HG03135 (cell line): ENCODE data around the gene GRIP1.

Source experiments
- ATAC-seq: cut with Tn5 transposase; IDR thresholded peaks from one replicate; pipeline ENCODE4 v1.9.1; 2021; ENCODE audit warnings: mild to moderate bottlenecking, moderate library complexity; ENCODE audit not compliant: unreplicated experiment

The GRIP1 gene

DNA sequence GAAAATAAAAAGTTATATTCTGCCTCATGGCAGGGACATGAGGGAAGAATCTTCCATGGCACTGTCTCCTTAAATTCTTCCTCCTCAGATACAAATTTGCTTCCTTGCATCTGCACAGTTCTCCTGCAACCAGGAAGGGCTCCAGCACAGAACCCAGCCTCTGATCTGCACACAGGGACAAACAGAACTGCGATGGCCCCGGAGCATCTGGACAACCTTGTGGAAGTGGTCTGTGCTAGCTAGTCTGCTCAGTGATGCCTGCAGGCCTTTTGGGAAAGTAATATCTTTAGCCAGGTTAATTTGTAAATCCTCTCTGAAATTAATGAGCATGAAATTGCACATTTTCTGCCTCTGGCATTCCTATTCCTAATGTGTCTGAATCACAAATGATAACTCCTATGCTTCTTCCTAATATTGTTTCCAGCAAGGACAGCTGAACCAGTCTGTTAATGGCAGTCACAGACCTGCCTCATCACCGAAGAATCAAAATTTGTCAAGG is 74.8 kb downstream of the GRIP1 start:
- ATAC-seq, result no peak

DNA sequence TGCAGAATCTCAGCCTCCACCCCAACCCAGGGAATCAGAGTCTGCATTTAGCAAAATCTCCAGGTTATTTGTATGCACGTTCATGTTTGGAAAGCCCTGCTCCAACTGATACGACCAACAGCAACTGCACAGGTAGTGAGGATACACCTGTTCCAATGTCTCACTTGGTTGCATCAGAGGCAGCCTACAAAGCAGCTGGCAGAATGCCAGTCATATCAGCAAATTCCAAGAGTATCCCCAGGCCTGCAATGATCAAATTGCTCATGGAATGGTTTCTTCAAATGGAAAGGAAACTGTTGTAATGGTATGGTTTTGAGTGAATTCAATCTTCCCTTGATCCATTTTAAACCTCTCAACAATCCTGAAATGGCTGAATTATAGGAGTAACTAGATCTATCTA is 75.4 kb downstream of the GRIP1 start:
- no peak for ATAC-seq

DNA sequence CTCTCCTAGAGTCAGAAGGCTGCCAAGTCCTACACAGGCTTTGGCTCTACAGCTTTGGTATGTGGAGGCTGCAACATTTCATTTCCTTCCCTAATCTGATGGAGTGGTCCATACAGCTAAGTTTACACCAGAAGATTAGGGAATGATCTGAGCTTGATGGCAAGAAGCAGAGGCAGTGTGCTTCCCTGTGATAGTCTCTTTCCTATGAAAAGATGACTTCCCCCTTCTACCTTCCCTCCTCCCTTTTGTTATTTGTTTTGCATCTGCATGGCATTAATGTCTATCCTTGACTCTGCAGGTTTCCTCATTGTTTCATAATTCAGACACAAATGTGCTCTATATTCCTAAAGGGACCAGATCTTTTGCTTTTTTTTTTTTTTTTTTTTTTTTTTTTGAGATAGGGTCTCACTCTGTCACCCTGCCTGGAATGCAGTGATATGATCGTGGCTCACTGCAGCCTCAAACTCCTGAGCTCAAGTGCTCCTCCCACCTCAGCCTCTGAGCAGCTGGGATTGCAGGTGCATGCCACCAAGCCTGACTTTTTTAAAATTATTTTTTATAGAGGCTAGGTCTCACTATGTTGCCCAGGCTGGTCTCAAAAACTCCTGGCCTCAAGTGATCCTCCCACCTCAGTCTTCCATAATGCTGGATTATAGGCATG is 76.3 kb downstream of the GRIP1 start:
- no peak for ATAC-seq

DNA sequence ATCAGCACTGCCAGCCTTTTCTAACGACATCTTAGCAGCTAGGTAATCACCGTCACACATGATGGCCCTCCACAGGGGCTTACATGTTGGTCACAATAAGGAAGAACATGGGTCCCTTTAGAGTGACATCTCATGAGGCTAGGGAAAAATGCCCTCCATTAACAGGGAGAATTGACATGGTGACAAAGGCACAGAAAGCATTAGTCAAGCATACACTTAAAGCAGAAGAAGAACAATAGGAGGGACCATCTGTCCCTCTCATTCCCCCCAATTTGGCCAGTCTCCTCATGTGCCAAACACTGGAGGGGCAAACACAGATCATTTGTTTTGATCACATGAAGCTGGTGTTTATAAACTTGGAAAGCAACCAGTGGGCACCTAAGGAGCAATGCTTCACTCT is 78.0 kb downstream of the GRIP1 start:
- ATAC-seq, result no peak

DNA sequence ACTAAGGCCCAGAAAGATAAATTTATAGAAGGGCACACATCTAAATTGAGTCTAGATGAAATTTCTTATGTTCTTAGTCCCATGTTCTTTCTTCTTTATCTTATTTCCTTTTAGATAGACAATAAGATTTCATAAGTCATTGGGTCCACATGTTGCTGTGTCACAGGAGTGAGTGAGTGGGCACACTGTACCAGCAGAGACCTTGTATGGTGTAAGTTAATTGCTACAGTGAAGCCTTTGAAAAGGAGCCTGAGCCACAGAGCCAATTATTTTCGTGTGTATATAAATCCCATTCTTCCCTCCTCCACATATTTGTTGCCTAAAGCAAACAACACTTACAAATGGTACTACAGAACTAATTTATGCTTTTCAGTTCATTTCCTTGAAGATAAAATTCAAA is 79.1 kb downstream of the GRIP1 start:
- no peak for ATAC-seq

DNA sequence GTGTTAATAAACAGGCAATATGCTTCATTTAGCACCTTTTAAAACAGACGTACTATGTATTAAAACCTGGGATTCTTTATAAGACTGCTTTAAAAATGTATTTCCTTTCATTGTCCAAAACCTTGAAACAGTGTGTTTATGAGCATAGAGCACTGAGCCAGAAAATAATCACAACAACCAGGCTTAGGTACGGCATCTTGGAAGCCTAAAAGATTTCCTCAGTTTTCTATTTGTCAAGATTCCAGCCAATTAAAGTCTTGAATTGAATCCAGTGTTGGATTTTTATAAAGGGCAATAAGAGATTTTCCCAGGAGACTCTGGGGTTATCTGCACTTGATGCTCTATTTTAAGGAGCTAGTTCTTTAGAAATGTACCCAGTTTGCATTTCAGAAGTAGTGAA is 80.3 kb downstream of the GRIP1 start:
- ATAC-seq, result no peak

DNA sequence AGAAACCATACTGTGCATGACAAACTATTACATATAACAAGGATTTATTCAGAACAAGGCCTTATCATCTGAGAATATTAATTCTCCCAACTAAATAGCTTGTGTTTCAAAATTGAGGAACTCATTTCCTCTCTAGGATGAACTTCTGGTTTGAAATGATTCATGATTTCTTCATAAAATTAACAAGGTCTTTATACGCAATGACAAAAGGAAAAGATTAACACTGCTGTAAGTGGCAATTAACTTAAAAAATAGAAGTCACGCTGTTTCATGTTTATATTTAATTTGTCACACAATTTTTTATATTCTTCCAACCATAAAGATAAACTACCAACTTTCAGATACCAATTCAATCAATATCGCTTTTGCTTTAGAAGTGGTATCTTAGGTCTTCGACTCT is 80.8 kb downstream of the GRIP1 start:
- ATAC-seq, result no peak

DNA sequence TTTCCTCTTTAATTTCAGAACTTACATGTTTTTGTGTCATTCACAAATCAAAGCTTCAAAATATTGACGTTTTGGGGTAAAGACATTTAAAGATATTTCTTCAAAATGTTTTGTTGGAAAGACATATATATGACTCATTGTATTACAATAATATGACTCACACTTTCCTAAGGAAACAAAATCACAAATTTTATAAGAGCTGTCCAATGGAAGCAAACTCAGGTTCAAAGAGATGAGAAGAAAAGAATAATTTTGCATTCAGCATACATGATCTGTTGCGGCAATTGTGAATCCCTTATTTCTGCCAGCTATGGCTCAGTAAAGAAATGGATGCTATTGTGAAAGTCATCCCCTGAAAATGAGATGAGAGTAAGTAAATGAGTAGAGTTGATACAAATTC is 82.7 kb downstream of the GRIP1 start:
- ATAC-seq, result no peak

DNA sequence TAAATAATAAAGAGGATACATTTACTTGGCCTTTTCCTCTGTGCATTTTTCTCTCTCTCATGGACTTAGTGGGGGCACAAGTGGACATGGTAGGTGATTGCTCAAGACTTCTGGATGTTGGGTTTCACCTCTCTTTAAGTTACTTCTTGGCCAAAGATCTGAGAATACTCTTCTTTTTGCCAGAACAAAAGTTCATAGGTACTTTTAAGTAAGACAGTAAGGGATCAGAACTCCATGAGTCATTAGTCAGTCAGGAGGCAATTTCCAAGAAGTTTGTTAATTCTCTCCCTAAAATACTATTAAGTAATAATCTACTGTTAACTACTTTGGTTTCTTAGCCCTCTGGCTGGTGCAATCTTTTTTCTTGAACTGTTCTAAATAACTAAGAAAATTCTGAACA is 84.2 kb downstream of the GRIP1 start:
- ATAC-seq, result no peak

DNA sequence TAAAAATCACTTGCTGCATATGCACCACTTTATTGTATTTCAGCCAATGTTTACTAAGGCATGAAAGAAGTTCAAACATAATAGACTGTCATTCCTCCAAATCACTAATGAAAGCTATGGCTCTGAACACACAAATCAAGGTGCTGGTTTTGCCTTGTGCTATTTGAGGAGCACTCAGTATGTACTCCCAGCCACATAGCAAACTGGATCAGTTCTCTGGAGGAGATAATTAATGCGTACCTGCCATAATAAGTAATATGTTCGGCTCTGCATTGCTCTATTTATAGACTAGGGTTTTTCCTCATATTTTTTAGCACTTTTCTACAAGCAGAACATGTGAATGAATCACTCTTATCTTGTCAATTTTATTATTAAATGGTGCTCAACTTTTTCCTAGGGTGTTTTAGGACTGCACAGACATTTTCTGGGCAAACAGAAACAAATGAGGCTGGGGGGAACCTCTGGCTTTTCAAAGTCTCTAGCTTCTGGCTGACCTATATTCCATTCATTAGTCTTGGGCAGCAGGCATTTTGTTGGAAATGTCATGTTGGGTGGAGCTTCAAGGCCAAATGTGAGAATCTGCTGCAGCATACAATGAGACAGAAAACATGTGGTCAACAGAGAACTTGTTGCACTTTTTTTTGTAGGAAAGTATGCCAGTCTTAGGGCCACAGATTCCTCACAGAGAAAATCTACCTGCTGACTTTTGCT is 88.4 kb downstream of the GRIP1 start:
- ATAC-seq, result no peak

DNA sequence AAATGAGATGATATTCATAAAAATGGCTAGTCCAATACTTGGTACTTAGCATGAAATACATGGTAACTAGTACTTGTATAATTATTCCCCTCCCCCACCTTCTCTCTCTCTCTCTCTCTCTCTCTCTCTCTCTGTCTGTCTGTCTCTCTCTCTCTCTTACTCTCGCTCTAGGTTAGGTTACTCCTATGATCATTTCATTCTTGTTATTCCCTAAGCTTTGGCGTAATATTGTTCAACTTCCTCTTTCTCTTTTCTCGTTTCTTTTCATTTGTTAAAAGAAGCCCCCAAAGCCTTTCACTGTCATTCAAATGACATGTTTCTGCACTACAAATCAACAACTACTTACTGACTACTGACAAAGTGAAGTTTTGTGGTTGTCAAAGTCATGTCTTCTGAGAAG is 89.8 kb downstream of the GRIP1 start:
- ATAC-seq, result no peak

DNA sequence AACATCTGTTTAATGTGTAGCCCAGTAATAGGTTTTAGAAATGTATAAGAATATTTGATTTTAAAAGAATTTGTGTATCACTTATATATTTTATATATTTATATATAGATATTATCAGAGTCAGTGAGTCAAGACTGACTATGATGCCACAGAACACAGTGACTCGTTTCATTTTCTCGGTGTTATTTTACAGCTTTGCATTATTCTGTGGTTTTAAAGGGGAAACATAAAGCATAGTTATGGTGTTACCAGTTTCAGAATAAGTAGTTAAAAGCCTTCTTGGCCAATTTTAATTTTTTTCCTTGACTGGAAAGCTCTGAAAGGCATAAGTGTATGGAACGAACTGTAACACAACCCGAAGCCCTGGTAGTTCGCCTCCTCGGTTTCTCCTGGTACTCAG is 91.0 kb downstream of the GRIP1 start:
- ATAC-seq, result no peak

DNA sequence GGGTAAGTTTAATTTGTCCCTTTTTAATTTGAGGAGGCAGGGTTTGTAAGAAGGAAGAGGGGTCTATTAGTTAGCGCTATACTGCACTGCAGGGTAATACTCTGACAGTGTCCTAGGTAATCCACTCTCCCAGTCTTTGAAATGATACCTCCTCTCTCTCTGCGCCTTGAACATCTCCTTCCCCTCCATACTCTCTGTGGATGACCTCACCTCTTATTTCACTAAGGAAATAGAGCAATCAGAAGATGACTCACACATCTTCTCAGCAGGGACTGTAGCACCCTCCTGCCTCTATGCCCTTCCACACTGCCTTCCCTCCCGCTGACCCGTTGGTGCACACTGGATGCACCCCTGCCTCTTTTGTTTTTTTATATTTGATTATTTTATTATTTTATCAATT is 94.2 kb downstream of the GRIP1 start:
- ATAC-seq, result no peak

DNA sequence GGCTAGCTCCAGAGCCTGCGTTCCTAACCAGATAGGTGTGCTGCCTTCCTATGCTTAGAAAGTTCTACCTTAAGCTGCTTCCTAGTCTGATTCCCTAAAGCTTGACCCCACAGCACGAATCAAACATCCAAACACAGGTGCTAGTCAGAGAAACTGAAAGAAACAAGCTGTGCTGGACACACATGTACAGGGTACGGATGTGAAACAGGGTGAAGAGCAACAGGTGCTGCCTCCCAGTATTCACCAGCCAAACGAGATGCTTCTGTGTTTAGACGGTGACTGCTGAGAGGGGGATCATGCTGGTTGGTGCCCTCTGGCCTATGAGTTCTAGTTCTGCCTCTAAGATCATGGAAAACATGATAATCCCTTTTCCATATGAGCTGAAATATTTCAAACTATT is 105.3 kb downstream of the GRIP1 start:
- ATAC-seq, result no peak

DNA sequence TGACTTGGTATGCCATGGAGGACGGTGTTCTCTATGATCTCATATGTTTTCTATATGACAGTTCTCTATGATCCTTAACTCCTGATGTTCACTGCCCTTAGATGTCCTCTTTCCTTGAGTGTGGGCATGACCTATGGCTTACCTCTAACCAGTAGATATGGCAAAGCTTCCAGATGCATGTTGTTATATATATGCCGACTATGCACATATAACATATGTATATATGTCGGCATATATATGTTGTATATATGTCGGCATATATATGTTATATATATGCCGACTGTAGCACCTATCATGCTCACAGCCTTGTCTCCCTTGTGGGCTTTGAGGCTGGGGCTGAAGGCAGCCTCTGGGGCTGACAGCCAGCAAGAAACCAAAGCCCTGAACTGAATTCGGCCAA is 106.0 kb downstream of the GRIP1 start:
- no peak for ATAC-seq

DNA sequence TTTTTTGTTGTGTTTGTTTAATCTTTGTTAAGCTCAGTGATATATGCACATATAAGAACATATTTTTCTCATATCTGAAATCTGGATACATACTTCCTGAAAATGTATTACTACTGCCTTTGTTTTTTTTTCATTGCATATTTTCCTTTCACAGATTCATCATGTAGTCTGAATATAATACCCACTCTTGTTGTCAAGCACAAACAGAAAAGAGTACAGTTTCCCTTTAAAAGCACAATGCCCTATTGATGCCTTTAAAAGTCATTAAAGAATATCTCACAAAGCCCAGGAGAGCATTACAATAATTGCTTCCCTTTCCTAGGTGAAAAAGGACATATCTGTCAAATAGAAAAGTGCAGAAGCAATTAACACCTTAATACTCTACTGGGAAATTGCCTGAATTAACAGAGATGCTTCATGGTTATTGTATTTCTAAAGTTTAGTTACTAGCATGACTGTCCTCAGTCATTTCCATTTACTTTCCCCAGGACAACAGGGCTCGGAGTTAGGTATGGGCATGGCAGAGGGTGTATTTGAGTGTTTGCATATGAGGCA is 107.4 kb downstream of the GRIP1 start:
- no peak for ATAC-seq

DNA sequence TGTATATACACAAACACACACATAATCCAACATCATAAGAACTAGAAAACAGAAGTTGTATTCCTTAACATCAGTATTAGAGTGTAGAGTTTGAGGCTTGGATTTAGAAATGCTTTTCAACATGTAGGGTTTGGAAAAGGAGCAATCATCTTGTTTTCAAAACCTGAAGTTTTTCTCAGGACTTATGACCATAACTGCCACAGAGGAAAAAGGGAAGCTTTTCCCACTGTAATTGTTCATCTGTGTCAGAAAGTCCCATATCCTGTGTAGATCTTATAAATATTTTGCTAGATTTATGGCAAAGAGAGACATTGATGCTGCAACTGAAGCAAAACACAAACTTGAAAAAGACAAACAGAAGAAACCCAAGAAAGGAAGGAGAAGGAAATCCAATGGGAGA is 115.7 kb downstream of the GRIP1 start:
- ATAC-seq, result no peak

DNA sequence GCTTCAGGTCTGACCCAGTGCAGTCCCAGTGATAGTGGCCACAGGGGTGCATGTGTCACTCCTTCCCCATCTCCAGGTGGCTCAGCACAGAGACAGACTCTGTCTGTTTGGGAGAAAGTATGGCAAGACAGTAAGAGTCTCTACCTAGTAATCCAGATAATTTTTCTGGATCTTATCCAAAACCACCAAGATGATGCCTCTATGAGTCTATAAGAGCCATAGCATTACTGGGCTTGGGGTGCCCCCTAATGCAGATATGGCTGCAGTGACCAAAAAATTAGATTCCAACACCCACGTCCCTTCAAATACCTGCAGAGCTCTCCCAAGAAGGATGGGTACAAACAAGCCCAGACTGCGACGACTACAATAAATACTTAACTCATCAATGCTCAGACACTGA is 123.8 kb downstream of the GRIP1 start:
- ATAC-seq, result no peak

DNA sequence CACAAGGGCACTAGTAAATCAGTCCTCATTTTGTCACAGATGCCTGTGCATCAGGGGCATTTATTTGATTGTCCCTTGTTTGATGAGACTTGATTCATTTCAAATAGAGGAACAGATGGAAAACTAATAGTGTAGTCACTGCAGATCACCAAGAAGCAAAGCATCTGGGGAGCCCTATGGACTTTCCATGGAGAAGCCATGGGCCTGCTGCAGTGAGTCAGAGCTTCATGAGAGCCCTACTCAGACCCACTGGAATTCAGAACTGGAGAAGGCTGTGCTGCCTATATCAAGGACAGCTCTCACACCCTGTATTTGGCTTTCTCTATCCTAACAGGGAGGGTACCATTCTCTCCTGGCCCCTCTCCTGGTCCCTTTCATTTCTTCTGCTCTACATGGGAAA is 126.2 kb downstream of the GRIP1 start:
- ATAC-seq, result no peak

DNA sequence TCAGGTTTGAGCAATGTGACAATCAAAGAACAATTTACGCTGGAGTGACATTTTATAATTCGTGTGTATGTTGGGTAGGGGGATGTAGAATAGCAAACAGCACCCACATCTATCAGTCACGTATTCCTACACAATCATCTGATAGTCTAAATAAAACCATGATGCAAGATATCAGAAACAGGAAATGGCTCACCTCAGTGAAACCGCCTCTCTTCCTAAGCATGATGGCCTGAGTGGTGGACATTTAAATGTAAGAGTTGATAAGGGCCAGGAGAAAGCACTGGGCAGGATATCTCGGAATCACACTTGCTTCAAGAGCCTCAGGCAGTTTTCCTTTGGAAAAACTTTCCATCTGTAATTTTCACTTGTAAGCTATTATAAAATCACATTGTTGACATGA is 128.2 kb downstream of the GRIP1 start:
- ATAC-seq, result no peak

DNA sequence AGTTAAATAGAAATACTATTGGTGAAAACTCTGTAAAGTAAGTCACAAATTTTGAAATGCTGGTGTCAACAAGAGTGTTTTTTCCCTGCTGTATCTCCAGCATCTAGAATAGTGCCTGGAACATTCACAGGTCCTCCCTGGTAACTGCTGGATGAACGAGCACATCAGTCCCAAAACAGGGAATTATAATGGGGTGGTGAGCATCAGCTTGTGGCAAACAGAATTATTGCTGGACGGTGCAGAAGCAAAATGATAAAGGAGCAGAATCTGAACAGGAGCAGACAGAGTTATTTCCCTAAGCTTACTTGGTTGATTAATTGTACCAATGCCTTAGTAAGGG is 129.9 kb downstream of the GRIP1 start:
- ATAC-seq, result no peak

DNA sequence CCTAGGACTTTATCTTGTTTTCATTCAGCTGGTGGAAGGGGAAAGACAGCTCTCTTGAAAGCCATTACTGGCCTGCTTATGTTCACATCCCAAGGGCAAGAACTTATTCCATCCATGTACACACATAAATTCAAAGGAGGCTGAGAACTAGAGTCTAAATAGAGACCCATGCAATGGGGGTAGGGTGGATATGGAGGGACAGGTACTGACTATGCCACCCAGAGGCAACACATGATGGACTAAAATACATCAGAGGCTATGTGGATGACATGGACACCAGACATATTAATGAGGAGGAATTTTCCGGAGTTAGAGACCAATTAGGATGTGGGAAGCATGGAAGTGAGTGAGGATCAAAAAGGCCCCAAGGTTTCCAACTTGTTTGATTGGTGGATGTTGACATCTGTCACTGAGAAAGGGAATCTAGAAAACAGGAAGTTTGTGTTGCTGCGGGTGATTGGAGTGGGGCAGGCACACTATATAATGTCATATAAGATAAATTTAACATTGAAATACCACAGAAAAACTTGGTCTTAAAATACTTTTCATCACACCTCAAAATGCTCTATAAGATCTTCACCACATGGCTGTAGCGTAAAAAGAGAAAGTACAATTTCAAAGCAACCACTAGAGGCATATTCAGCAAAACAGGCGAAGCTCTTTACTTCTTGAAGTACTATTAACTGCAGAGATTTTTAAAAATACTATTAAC is 130.4 kb downstream of the GRIP1 start:
- no peak for ATAC-seq
